GM12873 (cell line): ENCODE results near the gene PCBD2.

Source experiments
- TF ChIP-seq, protein P1 (sequence below): IDR thresholded peaks from 2 replicates; pipeline ENCODE4 v1.5.1; 2012; ENCODE audit warnings: low read depth, mild to moderate bottlenecking, moderate library complexity, low read length, control low read depth; ENCODE audit not compliant: insufficient read depth; ENCODE audit errors: missing control alignments

The PCBD2 gene

DNA sequence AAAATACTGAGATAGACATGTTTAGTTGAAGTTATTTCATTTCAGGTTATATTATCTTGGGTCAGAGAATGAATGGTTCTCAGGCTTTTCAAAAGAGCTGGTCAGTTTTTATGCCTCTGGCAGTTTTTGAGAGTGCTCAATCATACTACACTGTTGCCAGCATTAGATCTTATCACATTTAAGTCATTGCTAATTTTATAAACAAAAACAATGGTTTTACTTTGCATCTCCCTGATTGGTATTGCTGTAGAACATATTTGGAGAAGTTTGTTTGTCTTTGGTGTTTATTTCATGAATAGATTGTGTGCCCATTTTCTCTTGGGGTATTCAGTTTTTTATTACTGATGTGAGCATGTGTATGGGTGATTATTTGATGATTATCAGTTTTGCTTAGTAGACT lies 64.2 kb downstream of the PCBD2 start:
- TF ChIP-seq, protein P1, sequence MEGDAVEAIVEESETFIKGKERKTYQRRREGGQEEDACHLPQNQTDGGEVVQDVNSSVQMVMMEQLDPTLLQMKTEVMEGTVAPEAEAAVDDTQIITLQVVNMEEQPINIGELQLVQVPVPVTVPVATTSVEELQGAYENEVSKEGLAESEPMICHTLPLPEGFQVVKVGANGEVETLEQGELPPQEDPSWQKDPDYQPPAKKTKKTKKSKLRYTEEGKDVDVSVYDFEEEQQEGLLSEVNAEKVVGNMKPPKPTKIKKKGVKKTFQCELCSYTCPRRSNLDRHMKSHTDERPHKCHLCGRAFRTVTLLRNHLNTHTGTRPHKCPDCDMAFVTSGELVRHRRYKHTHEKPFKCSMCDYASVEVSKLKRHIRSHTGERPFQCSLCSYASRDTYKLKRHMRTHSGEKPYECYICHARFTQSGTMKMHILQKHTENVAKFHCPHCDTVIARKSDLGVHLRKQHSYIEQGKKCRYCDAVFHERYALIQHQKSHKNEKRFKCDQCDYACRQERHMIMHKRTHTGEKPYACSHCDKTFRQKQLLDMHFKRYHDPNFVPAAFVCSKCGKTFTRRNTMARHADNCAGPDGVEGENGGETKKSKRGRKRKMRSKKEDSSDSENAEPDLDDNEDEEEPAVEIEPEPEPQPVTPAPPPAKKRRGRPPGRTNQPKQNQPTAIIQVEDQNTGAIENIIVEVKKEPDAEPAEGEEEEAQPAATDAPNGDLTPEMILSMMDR: no peak

GRCh38 chr5:134975078-134975715 lies 70.3 kb downstream of the PCBD2 start:
- TF ChIP-seq, protein P1: no peak

DNA sequence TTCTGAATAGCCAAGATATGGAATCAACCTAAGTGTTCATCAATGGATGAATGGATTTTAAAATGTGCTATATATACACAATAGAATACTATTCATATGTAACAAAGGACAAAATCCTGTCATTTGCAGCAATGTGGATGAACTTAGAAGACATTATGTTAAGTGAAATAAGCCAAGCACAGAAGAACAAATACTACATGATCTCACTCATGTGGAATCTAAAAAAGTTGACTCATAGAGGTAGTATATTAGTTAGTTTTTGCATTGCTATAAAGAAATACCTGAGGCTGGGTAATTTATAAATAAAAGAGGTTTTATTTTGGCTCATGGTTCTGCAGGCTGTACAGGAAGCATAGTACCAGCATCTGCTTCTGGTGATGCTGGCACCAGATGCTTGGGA lies 70.9 kb downstream of the PCBD2 start:
- TF ChIP-seq, protein P1: no peak

- TF ChIP-seq, protein P1: no peak
Observed at GRCh38 chr5:134976841-134977240, 71.9 kb downstream of the PCBD2 start.

DNA sequence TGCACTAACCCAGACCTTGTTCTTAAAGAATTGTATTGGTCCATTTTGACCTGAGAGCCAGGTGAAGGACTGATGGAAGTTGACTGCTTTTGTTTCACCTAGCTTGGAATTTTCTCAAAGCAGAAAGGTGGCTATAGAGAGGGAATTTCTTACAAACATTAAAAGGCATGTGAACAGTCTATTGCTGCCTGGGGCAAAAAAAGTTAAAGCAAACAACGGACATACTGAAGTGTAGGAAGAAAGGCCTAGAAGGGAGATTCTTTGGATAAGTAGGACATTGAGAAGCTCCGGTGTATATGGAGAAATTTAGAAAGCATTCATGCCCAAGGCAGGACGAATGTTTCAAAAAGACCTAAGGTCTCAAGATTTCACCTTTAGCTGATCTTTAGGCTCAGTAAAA lies 74.5 kb downstream of the PCBD2 start:
- TF ChIP-seq, protein P1: no peak

DNA sequence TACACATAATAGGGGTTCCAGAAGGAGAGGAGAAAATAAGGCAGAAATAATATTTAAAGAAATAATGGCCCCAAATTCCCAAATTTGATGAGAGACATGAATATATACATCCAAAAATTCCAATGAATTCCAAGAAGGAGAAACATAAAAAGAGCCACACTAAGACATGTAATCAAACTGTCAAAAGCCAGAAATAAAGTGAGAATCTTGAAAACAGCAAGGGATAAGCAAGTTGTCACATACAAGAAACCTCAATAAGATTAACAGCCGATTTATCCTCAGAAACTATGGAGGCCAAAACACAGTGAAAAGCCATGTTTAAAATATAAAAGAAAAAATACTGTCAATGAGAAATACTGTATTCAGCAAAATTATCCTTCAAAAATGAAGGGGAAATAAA lies 77.3 kb downstream of the PCBD2 start:
- TF ChIP-seq, protein P1: no peak

- TF ChIP-seq, protein P1: no peak
Observed at GRCh38 chr5:134989266-134989830, 84.4 kb downstream of the PCBD2 start.
